IPS DF 4.7 (cell line): ENCODE data around the gene DHDH.
A peak's percentile ranks its signal among the peaks of the same experiment; 100 is the strongest.

Experiments used
- DNase-seq: peaks from one replicate; pipeline ENCODE4 v3.0.0-alpha.2; 2013; ENCODE audit warnings: low spot score; ENCODE audit errors: extremely low read depth

Gene DHDH

GRCh38 chr19:48992581-48993174 lies 59.2 kb downstream of the DHDH start:
- DNase-seq, result no peak

- DNase-seq, result peak; percentile 98
Measured at GRCh38 chr19:48993175-48994034, 59.9 kb downstream of the DHDH start, which contains the start of the genes GYS1 and RUVBL2. Gene GYS1, minus strand, starts transcription at chr19:48993309. Its CDS starts 197 bp downstream, at chr19:48993112. Gene RUVBL2, plus strand, starts transcription at chr19:48993887. Its CDS starts 25 bp downstream, at chr19:48993912.

- no peak for DNase-seq
Measured at GRCh38 chr19:48994035-48994386, 60.5 kb downstream of the DHDH start.
